Measurements from ENCODE around the gene SIMC1.
A peak's percentile ranks its signal among the peaks of the same experiment; 100 is the strongest.
"Not testable (repeated sequence)": the region's sequence is repeated elsewhere in the genome, so short reads cannot be mapped to it uniquely, and the experiment has no call there.

SIMC1 gene

GRCh38 chr5:176216393-176216916 lies 21.8 kb upstream of the SIMC1 start:
- not testable (repeated sequence) for FAIRE-seq

- not testable (repeated sequence) for FAIRE-seq
These were observed 21.0 kb upstream of the SIMC1 start for GRCh38 chr5:176217188-176217729.

- not testable (repeated sequence) for FAIRE-seq
These were observed 20.5 kb upstream of the SIMC1 start for GRCh38 chr5:176217764-176218163.

GRCh38 chr5:176222006-176222405 lies 16.2 kb upstream of the SIMC1 start:
- not testable (repeated sequence) for FAIRE-seq

GRCh38 chr5:176228358-176228757 lies 9.9 kb upstream of the SIMC1 start:
- FAIRE-seq, result peak; percentile 83

GRCh38 chr5:176233253-176233652 lies 5.0 kb upstream of the SIMC1 start:
- FAIRE-seq, result not testable (repeated sequence)

- FAIRE-seq, result not testable (repeated sequence)
These were observed 3.1 kb upstream of the SIMC1 start for GRCh38 chr5:176235155-176235554.

GRCh38 chr5:176238645-176239283 lies 540 bp downstream of the SIMC1 start:
- FAIRE-seq, result not testable (repeated sequence)

- FAIRE-seq, result not testable (repeated sequence)
These were observed 1.1 kb downstream of the SIMC1 start for GRCh38 chr5:176239304-176239703.

GRCh38 chr5:176244318-176244717 lies 6.1 kb downstream of the SIMC1 start:
- FAIRE-seq, result not testable (repeated sequence)

- not testable (repeated sequence) for FAIRE-seq
These were observed 6.8 kb downstream of the SIMC1 start for GRCh38 chr5:176245074-176245473.

- FAIRE-seq, result not testable (repeated sequence)
These were observed 7.3 kb downstream of the SIMC1 start for GRCh38 chr5:176245489-176245888.

GRCh38 chr5:176250691-176251090 lies 12.5 kb downstream of the SIMC1 start:
- not testable (repeated sequence) for FAIRE-seq

- FAIRE-seq, result not testable (repeated sequence)
These were observed 13.9 kb downstream of the SIMC1 start for GRCh38 chr5:176252171-176252570.

GRCh38 chr5:176253370-176254065 lies 15.3 kb downstream of the SIMC1 start:
- not testable (repeated sequence) for FAIRE-seq

GRCh38 chr5:176254066-176254393 lies 15.8 kb downstream of the SIMC1 start:
- not testable (repeated sequence) for FAIRE-seq

- FAIRE-seq, result not testable (repeated sequence)
These were observed 19.8 kb downstream of the SIMC1 start for GRCh38 chr5:176257871-176258505.

- not testable (repeated sequence) for FAIRE-seq
These were observed 22.5 kb downstream of the SIMC1 start for GRCh38 chr5:176260682-176261081.

- FAIRE-seq, result not testable (repeated sequence)
These were observed 28.2 kb downstream of the SIMC1 start for GRCh38 chr5:176266448-176266847.

GRCh38 chr5:176289018-176289417 lies 50.8 kb downstream of the SIMC1 start:
- not testable (repeated sequence) for FAIRE-seq

GRCh38 chr5:176290057-176290840 lies 52.0 kb downstream of the SIMC1 start:
- FAIRE-seq, result not testable (repeated sequence)

- not testable (repeated sequence) for FAIRE-seq
These were observed 67.1 kb downstream of the SIMC1 start for GRCh38 chr5:176305356-176305755.

All from colon (tissue), 2 donors.